ENCODE data around the gene UBE4A. TPM values are rescaled to one million over a fixed set of nuclear protein-coding genes. Genes with fewer than 3 reads are reported as not detected.

Gene UBE4A
- total RNA-seq, 1 donor from 2014 or later, result 16.1 TPM

GRCh38 chr11:118342503-118343161 lies 16.8 kb upstream of the UBE4A start, which contains the start of gene CD3D:
TSS of gene CD3D (minus strand) at chr11:118342705. CDS start at chr11:118342607, 98 bp downstream.
- FAIRE-seq (no peak), DNase-seq (ENCODE audit: low read depth) (no peak)
- Histone ChIP-seq H3K27me3 (ENCODE audit: control insufficient read depth, insufficient read depth, low read length) (no peaks in the 10 kb centered on the region), H3K36me3 (ENCODE audit: control insufficient read depth, insufficient read depth, low read length) (no peaks in the 10 kb centered on the region), H3K4me3 (ENCODE audit: low read depth, low read length) (no peak within 1 kb of the TSS)
- TF ChIP-seq CTCF (IDR thresholded peaks at IDR 0.05; ENCODE audit: insufficient read depth, low read length, severe bottlenecking), result no peak

GRCh38 chr11:118343248-118343647 lies 16.2 kb upstream of the UBE4A start:
- TF ChIP-seq CTCF (IDR thresholded peaks at IDR 0.05; ENCODE audit: insufficient read depth, low read length, severe bottlenecking), result no peak
- Histone ChIP-seq H3K4me3 (ENCODE audit: low read depth, low read length) (no peak overlapping the region), H3K27me3 (ENCODE audit: control insufficient read depth, insufficient read depth, low read length) (no peaks in the 10 kb centered on the region), H3K36me3 (ENCODE audit: control insufficient read depth, insufficient read depth, low read length) (no peaks in the 10 kb centered on the region)
- FAIRE-seq (no peak), DNase-seq (ENCODE audit: low read depth) (no peak)

- no peak within 1 kb of the TSS for H3K4me3 ChIP-seq (ENCODE audit: low read depth, low read length)
- no peaks in the 10 kb centered on the region for H3K36me3 ChIP-seq (ENCODE audit: control insufficient read depth, insufficient read depth, low read length)
- TF ChIP-seq CTCF (IDR thresholded peaks at IDR 0.05; ENCODE audit: insufficient read depth, low read length, severe bottlenecking), result no peak
- DNase-seq (ENCODE audit: low read depth), result no peak
- no peaks in the 10 kb centered on the region for H3K27me3 ChIP-seq (ENCODE audit: control insufficient read depth, insufficient read depth, low read length)
- FAIRE-seq, result no peak
Observed at GRCh38 chr11:118343981-118344515, 15.4 kb upstream of the UBE4A start, which contains the start of gene CD3G. TSS of gene CD3G (plus strand) at chr11:118344344. CDS start at chr11:118344424, 80 bp downstream.

- TF ChIP-seq CTCF (IDR thresholded peaks at IDR 0.05; ENCODE audit: insufficient read depth, low read length, severe bottlenecking), result no peak
- no peaks in the 10 kb centered on the region for H3K36me3 ChIP-seq (ENCODE audit: control insufficient read depth, insufficient read depth, low read length)
- H3K4me3 ChIP-seq (ENCODE audit: low read depth, low read length), result no peak overlapping the region
- no peak for DNase-seq (ENCODE audit: low read depth)
- H3K27me3 ChIP-seq (ENCODE audit: control insufficient read depth, insufficient read depth, low read length), result no peaks in the 10 kb centered on the region
- no peak for FAIRE-seq
Observed at GRCh38 chr11:118349475-118349874, 9.9 kb upstream of the UBE4A start.

GRCh38 chr11:118353084-118353710 lies 6.2 kb upstream of the UBE4A start:
- TF ChIP-seq CTCF (IDR thresholded peaks at IDR 0.05; ENCODE audit: insufficient read depth, low read length, severe bottlenecking), result peak; percentile 28
- Histone ChIP-seq H3K4me3 (ENCODE audit: low read depth, low read length) (no peak overlapping the region), H3K36me3 (ENCODE audit: control insufficient read depth, insufficient read depth, low read length) (no peaks in the 10 kb centered on the region), H3K27me3 (ENCODE audit: control insufficient read depth, insufficient read depth, low read length) (no peaks in the 10 kb centered on the region)
- DNase-seq (ENCODE audit: low read depth), result peak; percentile 29
- no peak for FAIRE-seq
